Peyer's patch (tissue), 4 donors: Measurements from ENCODE around the gene PBX1.

Experiments
- CTCF ChIP-seq, 6 experiments: fragments of 450-650 bp in 4 of 6; fragments of 200-600 bp in 2 of 6; sonication (generic) in 1 of 6; IDR thresholded peaks; one replicate each; pipeline ENCODE4 v1.5.1; 2017 to 2019; ENCODE audit warnings: antibody characterized with exemption in 6 of 6, mild to moderate bottlenecking in 3 of 6, moderate library complexity in 1 of 6
- POLR2A ChIP-seq, 2 donors: fragments of 450-650 bp; IDR thresholded peaks; one replicate each; pipeline ENCODE4 v1.5.1; 2017; ENCODE audit warnings: antibody characterized with exemption in 2 of 2, mild to moderate bottlenecking in 2 of 2, moderate library complexity in 2 of 2

GRCh38 chr1:164787834-164788231, 228.8 kb downstream of the PBX1 start:
- TF ChIP-seq CTCF (IDR thresholded peaks at IDR 0.05) (no peak), POLR2A (IDR thresholded peaks at IDR 0.05) (no peak)
